NCI-H2171 treated with DMSO at 0.1 percent for 48 hours (cell line): ENCODE data around the gene GLG1.
"Not testable (repeated sequence)": the region's sequence is repeated elsewhere in the genome, so short reads cannot be mapped to it uniquely, and the experiment has no call there.

Experiments used
- DNase-seq: peaks from one replicate; lab custom pipeline; 2025; lab: John Stamatoyannopoulos, UW

GLG1 gene

GRCh38 chr16:74409185-74409981 lies 197.5 kb downstream of the GLG1 start:
- not testable (repeated sequence) for DNase-seq

DNA sequence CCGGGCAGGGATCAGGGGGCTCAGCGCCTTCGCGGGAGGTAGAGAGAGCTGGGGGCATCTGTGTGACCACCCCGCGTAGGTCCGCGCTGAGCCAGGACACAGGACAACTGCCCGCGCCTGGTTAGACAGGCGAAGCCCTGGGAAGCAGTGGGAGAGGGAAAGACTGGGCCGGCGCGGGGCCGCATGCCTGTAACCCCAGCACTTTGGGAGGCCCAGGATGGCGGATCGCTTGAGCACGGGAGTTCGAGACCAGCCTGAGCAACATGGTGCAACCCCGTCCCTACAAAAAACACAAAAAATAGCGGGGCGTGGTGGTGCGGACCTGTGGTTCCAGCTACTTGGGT lies 199.6 kb downstream of the GLG1 start:
- DNase-seq, result not testable (repeated sequence)

- DNase-seq, result not testable (repeated sequence)
These were observed 200.1 kb downstream of the GLG1 start for GRCh38 chr16:74406600-74407361.

DNA sequence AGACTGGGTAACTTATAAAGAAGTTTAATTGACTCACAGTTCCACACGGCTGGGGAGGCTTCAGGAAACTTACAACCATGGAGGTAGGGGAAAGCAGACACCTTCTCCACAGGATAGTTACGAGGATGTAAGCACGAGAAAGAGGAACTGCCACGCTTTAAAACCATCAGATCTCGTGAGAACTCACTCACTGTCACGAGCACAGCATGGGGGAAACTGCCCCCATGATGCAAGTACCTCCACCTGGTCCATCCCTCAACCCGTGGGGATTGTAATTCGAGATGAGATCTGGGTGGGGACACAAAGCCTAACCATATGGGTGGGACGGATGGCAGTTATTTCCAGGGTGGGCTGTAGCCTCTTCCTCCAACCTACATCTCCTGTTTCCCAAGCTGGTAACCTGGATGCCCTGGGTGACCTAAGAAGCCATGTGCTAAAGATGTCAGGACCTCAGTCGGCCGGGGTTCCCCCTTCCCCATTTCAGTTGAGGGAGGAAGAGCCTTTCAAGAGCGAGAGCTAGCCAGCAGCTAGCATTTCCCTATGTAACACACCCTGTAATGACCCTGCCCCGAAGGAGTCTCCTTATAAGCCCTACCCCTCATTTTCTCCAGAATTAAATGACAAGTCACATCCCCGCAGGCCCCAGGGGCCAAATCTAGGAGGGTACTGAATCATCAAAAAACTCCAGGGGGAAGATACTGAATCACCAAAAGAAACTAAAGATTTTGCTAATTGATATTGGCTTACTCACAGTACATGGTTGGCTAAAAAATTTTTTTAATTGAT lies 202.6 kb downstream of the GLG1 start:
- not testable (repeated sequence) for DNase-seq

DNA sequence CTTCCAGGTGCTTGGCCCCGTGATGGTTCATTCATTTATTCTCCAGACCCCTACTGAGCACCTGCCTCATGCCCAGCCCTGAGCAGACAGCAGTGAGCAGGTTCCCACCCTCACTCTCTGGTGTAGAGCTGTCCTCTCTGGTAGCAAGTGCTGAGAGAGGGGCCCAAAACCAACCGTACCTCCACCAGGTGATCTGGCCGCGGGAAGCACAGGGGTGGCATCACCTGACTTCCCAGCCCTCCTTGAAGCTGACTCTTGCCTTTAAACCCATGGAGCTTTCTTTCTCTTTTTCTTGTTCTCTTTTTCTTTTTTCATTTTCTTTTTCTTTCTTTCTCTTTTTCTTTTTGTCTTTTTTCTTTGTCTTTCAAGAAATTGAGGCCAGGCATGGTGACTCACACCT lies 206.7 kb downstream of the GLG1 start:
- not testable (repeated sequence) for DNase-seq

- DNase-seq, result not testable (repeated sequence)
These were observed 208.6 kb downstream of the GLG1 start for GRCh38 chr16:74398212-74398895.
